GM23338 (cell line): ENCODE measurements around the gene GRIFIN.

Experiments
- CTCF ChIP-seq, 2 experiments: fragments of 200-600 bp in 1 of 2; sonication (generic) in 1 of 2; conservative IDR thresholded peaks; 2 replicates each; pipeline versions ENCODE4 v1.5.1 to v1.6.1; 2016 to 2017; ENCODE audit warnings: antibody characterized with exemption in 2 of 2, low read depth in 2 of 2, mild to moderate bottlenecking in 2 of 2, moderate library complexity in 1 of 2
- EZH2 ChIP-seq: fragments of 200-600 bp; sonication (generic); IDR thresholded peaks from one replicate; pipeline ENCODE4 v1.8.0; 2017; ENCODE audit warnings: antibody characterized with exemption, mild to moderate bottlenecking, low read depth; ENCODE audit not compliant: unreplicated experiment
- ZNF114 ChIP-seq: fragments of 250-450 bp; sonication (Bioruptor Pico); IDR thresholded peaks from 2 replicates; pipeline ENCODE4 v1.5.0; 2020; ENCODE audit warnings: mild to moderate bottlenecking, moderate library complexity

- TF ChIP-seq CTCF (conservative IDR thresholded peaks at IDR 0.05; ENCODE audit: low read depth in 2 of 2) (no peak), EZH2 (no peak), ZNF114 (CRISPR knock-in tag) (no peak)
Observed at GRCh38 chr7:2438775-2439174, 37.4 kb downstream of the GRIFIN start.
